ENCODE results near the gene CHST3. TPM values are rescaled to one million over a fixed set of nuclear protein-coding genes. Genes with fewer than 3 reads are reported as not detected.
"Not testable (repeated sequence)": the region's sequence is repeated elsewhere in the genome, so short reads cannot be mapped to it uniquely, and the experiment has no call there.

Gene CHST3
- total and polyA plus RNA-seq, 9 of the 15 experiments (the other 6 are each of a cell fraction or from before 2014, with no cell fraction given): 0.01 to 1.3 (median 0.15) TPM

GRCh38 chr10:71919956-71920539, 44.1 kb upstream of the CHST3 start:
- ATAC-seq (peak; percentile 26), DNase-seq (ENCODE audit: extremely low read depth in 1 of 4, low spot score in 3 of 4) (peak in 1 of 4 experiments; percentile 33)
- H3K36me3 ChIP-seq (ENCODE audit: control insufficient read depth, insufficient read depth, low read length); H4K20me1 ChIP-seq (replicated peaks; ENCODE audit: control insufficient read depth, insufficient read depth, low read length); in situ Hi-C loops (cut with MboI); H3K9me3 ChIP-seq (replicated peaks; ENCODE audit: control insufficient read depth, insufficient read depth, low read depth, low read length); BruUV-seq (replicated peaks); intact Hi-C loops (cut with micrococcal nuclease); H3K79me2 ChIP-seq (ENCODE audit: control insufficient read depth, insufficient read depth, low read length); CTCF ChIA-PET (ENCODE audit: low intra/inter-chr PET ratio); FAIRE-seq; H3K9me1 ChIP-seq (ENCODE audit: control insufficient read depth, insufficient read depth, low read length); H3K9ac ChIP-seq (ENCODE audit: insufficient read depth in 1 of 2, low read depth in 2 of 2, low read length in 2 of 2); H3K4me3 ChIP-seq: not testable (repeated sequence)
- peaks cover 16 to 29% of the 10 kb centered on the region in 2 experiments for H3K4me1 ChIP-seq (replicated peaks in 1 of 2; ENCODE audit: control insufficient read depth in 2 of 2, insufficient read depth in 2 of 2, low read length in 2 of 2)
- 0 out of 2 replicates have a peak, but pooled peaks have one; percentile 32 for TF ChIP-seq CEBPB (tag; IDR thresholded peaks at IDR 0.05)
- peak; percentile 41; the same call in 1 of the 2 replicates for TF ChIP-seq TRIM28 (IDR thresholded peaks at IDR 0.05)
- H3K27me3 ChIP-seq (ENCODE audit: control insufficient read depth in 2 of 2, insufficient read depth in 2 of 2, low read length in 2 of 2): peaks cover 2 to 11% of the 10 kb centered on the region in 2 experiments; a peak in 4 of 5 replicates
- 30% methylated on average over 7 of the region's 7 CpGs for WGBS (ENCODE audit: insufficient coverage, low coverage, missing lambda C conversion rate)
- POLR2A ChIA-PET: interaction anchor here (0.6 kb wide), 1 partner anchor 148 kb away, joined by 3 read pairs; no protein-coding TSS in a partner anchor
- peak overlapping the region; percentile 66 for H2AFZ ChIP-seq (ENCODE audit: low read depth, low read length)
- H3K4me2 ChIP-seq (ENCODE audit: insufficient read depth, low read length): peak overlapping the region; percentile 69
- H3K27ac ChIP-seq (ENCODE audit: extremely low read depth, low read depth, low read length): peak overlapping the region; percentile 40; the same call in 1 of the 3 replicates

GRCh38 chr10:71920540-71921323, 43.5 kb upstream of the CHST3 start:
- Histone ChIP-seq H3K27ac (ENCODE audit: extremely low read depth, low read depth, low read length) (peak overlapping the region; percentile 41; the same call in 2 of the 3 replicates), H3K27me3 (ENCODE audit: control insufficient read depth in 2 of 2, insufficient read depth in 2 of 2, low read length in 2 of 2) (peaks cover 5 to 18% of the 10 kb centered on the region in 2 experiments; a peak in 4 of 5 replicates), H3K9me3 (replicated peaks; ENCODE audit: control insufficient read depth, insufficient read depth, low read depth, low read length) (peaks cover 2% of the 10 kb centered on the region; the same call in 1 of the 2 replicates), H4K20me1 (replicated peaks; ENCODE audit: control insufficient read depth, insufficient read depth, low read length) (no peaks in the 10 kb centered on the region), H3K9me1 (ENCODE audit: control insufficient read depth, insufficient read depth, low read length) (no peaks in the 10 kb centered on the region), H3K4me1 (replicated peaks in 1 of 2; ENCODE audit: control insufficient read depth in 2 of 2, insufficient read depth in 2 of 2, low read length in 2 of 2) (peaks cover 16 to 29% of the 10 kb centered on the region in 2 experiments), H3K4me3 (no peak overlapping the region), H3K9ac (ENCODE audit: insufficient read depth in 1 of 2, low read depth in 2 of 2, low read length in 2 of 2) (peak overlapping the region in 1 of 2 experiments; percentile 15; a peak in 1 of 4 replicates), H3K4me2 (ENCODE audit: insufficient read depth, low read length) (peak overlapping the region; percentile 69), H2AFZ (ENCODE audit: low read depth, low read length) (peak overlapping the region; percentile 66), H3K36me3 (ENCODE audit: control insufficient read depth, insufficient read depth, low read length) (no peaks in the 10 kb centered on the region), H3K79me2 (ENCODE audit: control insufficient read depth, insufficient read depth, low read length) (no peaks in the 10 kb centered on the region)
- ChIA-PET POLR2A (interaction anchor here (0.6 to 1.1 kb wide), 3 partner anchors 12 to 149 kb away, joined by 3 to 6 read pairs (median 3); no protein-coding TSS in a partner anchor), CTCF (ENCODE audit: low intra/inter-chr PET ratio) (no interaction called here)
- peak; percentile 72 for FAIRE-seq
- WGBS (ENCODE audit: insufficient coverage, low coverage, missing lambda C conversion rate): 33% methylated on average over 9 of the region's 9 CpGs
- DNase-seq (ENCODE audit: extremely low read depth in 1 of 4, low spot score in 3 of 4): peak in 3 of 4 experiments; percentile 32 to 84 (median 44)
- BruUV-seq (replicated peaks): no TSS peak
- intact Hi-C loops (cut with micrococcal nuclease) (no loop called here), in situ Hi-C loops (cut with MboI) (no loop called here)
- peak; percentile 73 for ATAC-seq
- 0 out of 2 replicates have a peak, but pooled peaks have one; percentile 22 for TF ChIP-seq ZNF263 (CRISPR knock-in tag; IDR thresholded peaks at IDR 0.05; ENCODE audit: borderline replicate concordance)
- TF ChIP-seq MTA3 (IDR thresholded peaks at IDR 0.05; ENCODE audit: borderline replicate concordance): 0 out of 2 replicates have a peak, but pooled peaks have one; percentile 46
- TF ChIP-seq ZNF316 (IDR thresholded peaks at IDR 0.05): peak; percentile 95
- TF ChIP-seq STAG1 (CRISPR knock-in tag; IDR thresholded peaks at IDR 0.05; ENCODE audit: borderline replicate concordance): no peak
- peak; percentile 87 for TF ChIP-seq TFAP4 (CRISPR knock-in tag; IDR thresholded peaks at IDR 0.05; ENCODE audit: borderline replicate concordance)
- peak; percentile 62; the same call in 1 of the 2 replicates for TF ChIP-seq VEZF1 (CRISPR knock-in tag; IDR thresholded peaks at IDR 0.05)

All from K562 (cell line).